ENCODE data around the gene ARMCX5. TPM values are rescaled to one million over a fixed set of nuclear protein-coding genes. Genes with fewer than 3 reads are reported as not detected.

The ARMCX5 gene
- total RNA-seq, 1 experiment from 2014 or later = 14.6 TPM

GRCh38 chrX:102627640-102628039, 28.3 kb downstream of the ARMCX5 start:
- no peak overlapping the region for H3T11ph ChIP-seq (ENCODE audit: low read length)

More at GRCh38 chrX:102627640-102628039, 28.3 kb downstream of the ARMCX5 start:
- no peak for DNase-seq
- Mint-ChIP-seq H3K27me3 (ENCODE audit: low read depth) (no peaks in the 10 kb centered on the region), H3K36me3 (ENCODE audit: insufficient read depth in 1 of 3, low read depth in 3 of 3) (peaks cover 9 to 28% (median 19%) of the 10 kb centered on the region in 3 experiments), H3K4me3 (no peak overlapping the region), H3K9me3 (peaks cover 54 to 69% of the 10 kb centered on the region in 2 experiments), H3K27ac (no peak overlapping the region), H3K4me1 (no peaks in the 10 kb centered on the region)
- Histone ChIP-seq H2AFZ (ENCODE audit: low read length) (no peak overlapping the region), H3K9ac (ENCODE audit: extremely low read depth, insufficient read length, low read length) (no peak overlapping the region), H2BK15ac (ENCODE audit: low read depth, low read length) (no peak overlapping the region), H3K18ac (ENCODE audit: insufficient read length, low read depth, low read length) (no peak overlapping the region), H3K56ac (ENCODE audit: insufficient read length, low read depth, low read length) (no peak overlapping the region), H3K4me2 (ENCODE audit: insufficient read depth, insufficient read length, low read length) (no peak overlapping the region), H4K5ac (ENCODE audit: insufficient read length, low read depth, low read length) (no peak overlapping the region), H3K79me1 (ENCODE audit: insufficient read depth, low read depth, low read length, poor library complexity, severe bottlenecking) (no peaks in the 10 kb centered on the region), H2AK5ac (ENCODE audit: insufficient read length, low read length) (no peak overlapping the region), H3K27ac (ENCODE audit: insufficient read length, low read depth, low read length) (no peak overlapping the region), H3K9me3 (ENCODE audit: control insufficient read depth, low read depth, low read length) (peaks cover 29% of the 10 kb centered on the region), H3K4ac (ENCODE audit: low read depth, low read length) (no peak overlapping the region), H4K20me1 (ENCODE audit: control insufficient read depth, insufficient read depth, insufficient read length) (no peaks in the 10 kb centered on the region), H3K23me2 (ENCODE audit: insufficient read length, low read depth, low read length, poor library complexity, severe bottlenecking) (no peaks in the 10 kb centered on the region), H3K23ac (ENCODE audit: insufficient read length, low read depth, low read length) (no peak overlapping the region), H4K8ac (replicated peaks; ENCODE audit: insufficient read length, low read depth, low read length) (no peak overlapping the region), H3K14ac (ENCODE audit: insufficient read depth, low read length) (no peak overlapping the region), H2BK5ac (ENCODE audit: insufficient read length, low read length) (no peak overlapping the region), H4K91ac (ENCODE audit: insufficient read length, low read depth, low read length) (no peak overlapping the region), H3K27me3 (ENCODE audit: insufficient read depth, low read length) (no peaks in the 10 kb centered on the region), H3K79me2 (ENCODE audit: insufficient read depth, low read length) (no peaks in the 10 kb centered on the region), H3K4me1 (ENCODE audit: insufficient read depth, low read length) (no peaks in the 10 kb centered on the region), H2BK12ac (ENCODE audit: insufficient read length, low read depth, low read length) (no peak overlapping the region), H2BK120ac (ENCODE audit: low read depth, low read length, poor library complexity, severe bottlenecking) (no peak overlapping the region), H2BK20ac (ENCODE audit: low read depth, low read length, poor library complexity, severe bottlenecking) (no peak overlapping the region)
- TF ChIP-seq CTCF (conservative IDR thresholded peaks at IDR 0.05) = no peak
- WGBS (ENCODE audit: extremely low coverage, insufficient read length, low lambda C conversion rate) = no CpG with 5 or more reads among the region's 1 CpG

Data from H9 (cell line).